Measurements from ENCODE around the gene MCOLN1. TPM values are rescaled to one million over a fixed set of nuclear protein-coding genes. Genes with fewer than 3 reads are reported as not detected.

The MCOLN1 gene
- total RNA-seq, 6 donors from 2014 or later, result 12.9 to 118 (median 69.7) TPM

- Histone ChIP-seq H3K4me3 (no peak overlapping the region), H3K36me3 (peaks cover 5 to 52% (median 37%) of the 10 kb centered on the region in 4 donors), H3K27me3 (no peaks in the 10 kb centered on the region), H3K4me1 (peaks cover 0 to 6% (median 0%) of the 10 kb centered on the region in 4 donors), H3K9me3 (no peaks in the 10 kb centered on the region), H3K27ac (no peak overlapping the region)
- peak in 1 of 2 donors; percentile 7 for ATAC-seq (ENCODE audit: low FRiP score in 2 of 2)
- 94 to 96% methylated on average over 32 to 41 of the region's 41 CpGs for WGBS, 2 donors
- TF ChIP-seq POLR2AphosphoS5 (IDR thresholded peaks at IDR 0.05), result no peak
- TF ChIP-seq EP300 (IDR thresholded peaks at IDR 0.05), result no peak
- no peak for TF ChIP-seq CTCF (IDR thresholded peaks at IDR 0.05)
- TF ChIP-seq POLR2A (IDR thresholded peaks at IDR 0.05), result no peak
- peak in 1 of 2 donors; percentile 76 for DNase-seq
Measured at GRCh38 chr19:7550169-7550770, 27.8 kb downstream of the MCOLN1 start.

GRCh38 chr19:7550987-7551761, 28.8 kb downstream of the MCOLN1 start:
- TF ChIP-seq CTCF (IDR thresholded peaks at IDR 0.05), result no peak
- peak in 1 of 2 donors; percentile 6 for TF ChIP-seq POLR2AphosphoS5 (IDR thresholded peaks at IDR 0.05)
- Histone ChIP-seq H3K27ac (peak overlapping the region in 2 of 4 donors; percentile 23 to 54), H3K27me3 (no peaks in the 10 kb centered on the region), H3K4me3 (peak overlapping the region in 3 of 4 donors; percentile 34 to 46 (median 39)), H3K9me3 (no peaks in the 10 kb centered on the region), H3K36me3 (peaks cover 5 to 59% (median 43%) of the 10 kb centered on the region in 4 donors), H3K4me1 (peaks cover 0 to 6% (median 0%) of the 10 kb centered on the region in 4 donors)
- ATAC-seq (ENCODE audit: low FRiP score in 2 of 2), result peak; percentile 73 to 91
- 45 to 65% methylated on average over 27 to 35 of the region's 51 CpGs for WGBS, 2 donors
- DNase-seq, result peak; percentile 86

GRCh38 chr19:7552781-7553180, 30.4 kb downstream of the MCOLN1 start:
- TF ChIP-seq POLR2A (IDR thresholded peaks at IDR 0.05) (no peak), POLR2AphosphoS5 (IDR thresholded peaks at IDR 0.05) (no peak), CTCF (IDR thresholded peaks at IDR 0.05) (no peak), EP300 (IDR thresholded peaks at IDR 0.05) (no peak)
- no peak for ATAC-seq (ENCODE audit: low FRiP score in 2 of 2)
- Histone ChIP-seq H3K36me3 (peaks cover 17 to 75% (median 58%) of the 10 kb centered on the region in 4 donors), H3K4me1 (peaks cover 0 to 6% (median 0%) of the 10 kb centered on the region in 4 donors), H3K27ac (no peak overlapping the region), H3K4me3 (no peak overlapping the region), H3K27me3 (no peaks in the 10 kb centered on the region), H3K9me3 (no peaks in the 10 kb centered on the region)
- 66 to 97% methylated on average over 2 of the region's 2 CpGs for WGBS, 2 donors
- DNase-seq, result no peak

GRCh38 chr19:7554565-7554964, 32.1 kb downstream of the MCOLN1 start:
- whole genome bisulfite sequencing, 2 donors, result 60 to 91% methylated on average over 1 to 28 of the region's 28 CpGs
- H3K27ac ChIP-seq, result no peak overlapping the region
- no peaks in the 10 kb centered on the region for H3K9me3 ChIP-seq
- peaks cover 22 to 91% (median 74%) of the 10 kb centered on the region in 4 donors for H3K36me3 ChIP-seq
- DNase-seq, result peak in 1 of 2 donors; percentile 81
- H3K4me1 ChIP-seq, result peaks cover 0 to 6% (median 0%) of the 10 kb centered on the region in 4 donors
- no peak for ATAC-seq (ENCODE audit: low FRiP score in 2 of 2)
- TF ChIP-seq POLR2AphosphoS5 (IDR thresholded peaks at IDR 0.05) (no peak), EP300 (IDR thresholded peaks at IDR 0.05) (no peak), POLR2A (IDR thresholded peaks at IDR 0.05) (no peak), CTCF (IDR thresholded peaks at IDR 0.05) (no peak)
- no peaks in the 10 kb centered on the region for H3K27me3 ChIP-seq
- H3K4me3 ChIP-seq, result no peak overlapping the region

Measured in upper lobe of left lung (tissue), 6 donors.